Fibroblast of lung (primary cell): ENCODE results near the gene MS4A6E.

ENCODE experiments used
- CTCF ChIP-seq, 2 donors: IDR thresholded peaks in 1 of 2; conservative IDR thresholded peaks in 1 of 2; 1 replicate in 1 of 2; 2 replicates in 1 of 2; pipeline ENCODE4 v1.5.1; 2011 to 2012; ENCODE audit warnings: low read length in 2 of 2, control low read depth in 1 of 2, inconsistent platforms in 1 of 2, low read depth in 1 of 2, mild to moderate bottlenecking in 1 of 2
- EZH2 ChIP-seq: IDR thresholded peaks from 2 replicates; pipeline ENCODE4 v1.5.1; 2012; ENCODE audit warnings: low read length, control low read depth, mild to moderate bottlenecking; ENCODE audit errors: missing control alignments

GRCh38 chr11:60378354-60378753 is 51.3 kb downstream of the MS4A6E start, which contains the start of gene MS4A7:
- TF ChIP-seq CTCF (conservative IDR thresholded peaks at IDR 0.05 in 1 of 2, IDR thresholded peaks at IDR 0.05 in 1 of 2; ENCODE audit: low read depth in 1 of 2, low read length in 2 of 2) (no peak), EZH2 (no peak)
